Neural crest cell (in vitro differentiated cells): ENCODE data around the gene SNTB2. TPM values are rescaled to one million over a fixed set of nuclear protein-coding genes. Genes with fewer than 3 reads are reported as not detected.

ENCODE experiments used
- DNase-seq: peaks from one replicate; pipeline ENCODE4 v3.0.0; 2021; ENCODE audit warnings: low read depth, mixed read lengths, low spot score
- H3K27ac Mint-ChIP-seq: one replicate; pipeline ENCODE4 v1.8.0; 2021; ENCODE audit warnings: mild to moderate bottlenecking, mixed read lengths; ENCODE audit not compliant: unreplicated experiment
- H3K27me3 Mint-ChIP-seq: 2 replicates; pipeline ENCODE4 v1.8.0; 2021; ENCODE audit warnings: low read depth, mild to moderate bottlenecking, mixed read lengths
- H3K36me3 Mint-ChIP-seq: 2 replicates; pipeline ENCODE4 v1.8.0; 2021; ENCODE audit warnings: low read depth, mild to moderate bottlenecking, mixed read lengths
- H3K4me1 Mint-ChIP-seq: 2 replicates; pipeline ENCODE4 v1.8.0; 2021; ENCODE audit warnings: mixed read lengths
- H3K4me3 Mint-ChIP-seq: one replicate; pipeline ENCODE4 v1.8.0; 2021; ENCODE audit warnings: mild to moderate bottlenecking, mixed read lengths
- H3K9me3 Mint-ChIP-seq: 2 replicates; pipeline ENCODE4 v1.8.0; 2021; ENCODE audit warnings: mixed read lengths
- total RNA-seq: library from RNA; stranded (reverse); gene quantifications from 2 replicates; pipeline ENCODE4 v1.2.1, GENCODE V29; 2021
- TF ChIP-seq, protein P1 (sequence below): fragments of 200-600 bp; sonication (generic); conservative IDR thresholded peaks from 2 replicates; pipeline ENCODE4 v1.5.0; 2021; ENCODE audit warnings: antibody characterized with exemption, mild to moderate bottlenecking

The SNTB2 gene
- total RNA-seq, 1 donor from 2014 or later: 28.9 TPM

DNA sequence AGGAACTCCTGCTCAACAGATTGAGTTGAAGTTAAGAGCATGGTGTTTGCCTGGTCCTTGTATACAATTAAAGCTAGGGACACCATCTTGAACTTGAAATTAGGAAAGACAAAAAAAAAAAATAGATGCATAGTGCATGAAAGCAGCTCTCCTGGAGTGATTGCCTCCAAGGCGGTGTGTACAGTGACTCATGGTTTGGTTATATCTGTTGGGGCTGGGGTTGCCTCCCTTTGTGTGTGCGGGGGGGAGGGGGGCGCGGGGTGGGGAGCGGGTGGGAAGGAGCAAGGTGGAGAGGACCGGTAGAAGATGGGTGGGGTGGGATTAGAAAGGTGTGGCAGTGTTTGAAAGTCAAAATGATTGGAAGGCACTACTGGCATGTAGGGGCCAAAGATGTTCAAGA lies 161.3 kb downstream of the SNTB2 start:
- no peak overlapping the region for H3K27ac Mint-ChIP-seq
- H3K27me3 Mint-ChIP-seq: no peaks in the 10 kb centered on the region
- DNase-seq: no peak
- no peak overlapping the region for H3K4me3 Mint-ChIP-seq
- peaks cover 3% of the 10 kb centered on the region for H3K36me3 Mint-ChIP-seq
- TF ChIP-seq, protein P1, sequence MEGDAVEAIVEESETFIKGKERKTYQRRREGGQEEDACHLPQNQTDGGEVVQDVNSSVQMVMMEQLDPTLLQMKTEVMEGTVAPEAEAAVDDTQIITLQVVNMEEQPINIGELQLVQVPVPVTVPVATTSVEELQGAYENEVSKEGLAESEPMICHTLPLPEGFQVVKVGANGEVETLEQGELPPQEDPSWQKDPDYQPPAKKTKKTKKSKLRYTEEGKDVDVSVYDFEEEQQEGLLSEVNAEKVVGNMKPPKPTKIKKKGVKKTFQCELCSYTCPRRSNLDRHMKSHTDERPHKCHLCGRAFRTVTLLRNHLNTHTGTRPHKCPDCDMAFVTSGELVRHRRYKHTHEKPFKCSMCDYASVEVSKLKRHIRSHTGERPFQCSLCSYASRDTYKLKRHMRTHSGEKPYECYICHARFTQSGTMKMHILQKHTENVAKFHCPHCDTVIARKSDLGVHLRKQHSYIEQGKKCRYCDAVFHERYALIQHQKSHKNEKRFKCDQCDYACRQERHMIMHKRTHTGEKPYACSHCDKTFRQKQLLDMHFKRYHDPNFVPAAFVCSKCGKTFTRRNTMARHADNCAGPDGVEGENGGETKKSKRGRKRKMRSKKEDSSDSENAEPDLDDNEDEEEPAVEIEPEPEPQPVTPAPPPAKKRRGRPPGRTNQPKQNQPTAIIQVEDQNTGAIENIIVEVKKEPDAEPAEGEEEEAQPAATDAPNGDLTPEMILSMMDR: no peak
- H3K9me3 Mint-ChIP-seq: no peaks in the 10 kb centered on the region
- H3K4me1 Mint-ChIP-seq: no peaks in the 10 kb centered on the region

- H3K4me3 Mint-ChIP-seq: no peak overlapping the region
- no peaks in the 10 kb centered on the region for H3K4me1 Mint-ChIP-seq
- TF ChIP-seq, protein P1: no peak
- H3K9me3 Mint-ChIP-seq: no peaks in the 10 kb centered on the region
- H3K27me3 Mint-ChIP-seq: no peaks in the 10 kb centered on the region
- no peak for DNase-seq
- H3K36me3 Mint-ChIP-seq: peaks cover 3% of the 10 kb centered on the region
- H3K27ac Mint-ChIP-seq: peak overlapping the region; percentile 81
Observed at GRCh38 chr16:69349536-69349935, 162.6 kb downstream of the SNTB2 start.

DNA sequence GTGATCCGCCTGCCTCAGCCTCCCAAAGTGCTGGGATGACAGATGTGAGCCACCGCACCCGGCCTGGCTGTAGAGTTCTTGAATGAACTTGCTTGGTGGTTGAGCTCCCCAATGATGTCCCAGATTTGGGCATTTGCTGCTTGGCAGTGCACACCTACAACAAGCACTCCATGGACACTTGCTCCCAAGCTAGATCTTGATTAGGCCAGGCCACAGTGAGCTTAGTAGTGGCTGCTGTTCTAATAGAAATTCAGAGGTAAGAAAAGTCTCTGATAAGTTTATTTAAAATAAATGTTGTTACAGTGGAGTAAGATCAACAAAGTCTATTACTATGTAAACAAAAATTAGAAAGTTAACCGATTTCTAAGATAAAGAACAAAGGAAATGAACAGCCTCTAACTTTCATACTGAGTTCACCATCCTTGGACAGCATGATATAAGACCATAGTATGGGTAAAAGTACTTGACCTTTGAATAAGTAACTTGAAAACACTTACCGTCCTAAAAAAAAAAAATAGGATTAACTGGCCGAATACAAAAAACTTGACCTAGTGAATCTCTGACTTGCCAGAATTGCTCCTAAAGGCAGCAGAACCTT lies 163.7 kb downstream of the SNTB2 start:
- H3K9me3 Mint-ChIP-seq: no peaks in the 10 kb centered on the region
- H3K36me3 Mint-ChIP-seq: peaks cover 6% of the 10 kb centered on the region
- H3K4me3 Mint-ChIP-seq: no peak overlapping the region
- no peaks in the 10 kb centered on the region for H3K4me1 Mint-ChIP-seq
- no peaks in the 10 kb centered on the region for H3K27me3 Mint-ChIP-seq
- TF ChIP-seq, protein P1: no peak
- no peak overlapping the region for H3K27ac Mint-ChIP-seq
- DNase-seq: no peak

GRCh38 chr16:69351309-69352027 lies 164.5 kb downstream of the SNTB2 start, which contains the start of gene TMED6:
TMED6 (minus strand) TSS chr16:69351786; CDS start chr16:69351753, 33 bp downstream.
- Mint-ChIP-seq H3K36me3 (peaks cover 7% of the 10 kb centered on the region), H3K27ac (no peak within 1 kb of the TSS), H3K9me3 (no peaks in the 10 kb centered on the region), H3K4me1 (no peaks in the 10 kb centered on the region), H3K4me3 (no peak within 1 kb of the TSS), H3K27me3 (no peaks in the 10 kb centered on the region)
- TF ChIP-seq, protein P1: no peak
- DNase-seq: no peak

Other genes with a start within 250 kb of the SNTB2 start
- gene HAS3, start 81.5 kb upstream of the SNTB2 start, total RNA-seq: 2.9 and 4.2 TPM in 2 replicates
- 139 and 156 TPM in 2 replicates for gene CHTF8, start 54.6 kb upstream of the SNTB2 start, total RNA-seq
- 78.5 and 80.1 TPM in 2 replicates for gene UTP4, start 54.5 kb upstream of the SNTB2 start, total RNA-seq
- gene VPS4A, start 124.2 kb downstream of the SNTB2 start, total RNA-seq: 35.3 and 36.5 TPM in 2 replicates
- 19.4 and 20.1 TPM in 2 replicates for gene PDF, start 143.4 kb downstream of the SNTB2 start, total RNA-seq
- gene COG8, start 152.4 kb downstream of the SNTB2 start, total RNA-seq: 64.2 and 67.6 TPM in 2 replicates
- 42.0 and 42.3 TPM in 2 replicates for gene NIP7, start 152.6 kb downstream of the SNTB2 start, total RNA-seq
- gene TMED6, start 164.6 kb downstream of the SNTB2 start, total RNA-seq: 0.56 and 0.82 TPM in 2 replicates
- gene TERF2, start 198.8 kb downstream of the SNTB2 start, total RNA-seq: 47.1 and 52.1 TPM in 2 replicates
- gene CYB5B, start 237.5 kb downstream of the SNTB2 start, total RNA-seq: 209 and 221 TPM in 2 replicates